Subcutaneous abdominal adipose tissue (tissue), 5 donors: ENCODE data around the gene GOT1.

Experiments used
- H3K27ac ChIP-seq: one replicate; pipeline ENCODE4 v1.7.0; 2013; ENCODE audit warnings: low read depth, mild to moderate bottlenecking, inconsistent platforms, low read length, moderate library complexity
- H3K27me3 ChIP-seq, 5 donors: one replicate each; pipeline ENCODE4 v1.7.0; 2013; ENCODE audit warnings: low read length in 5 of 5, inconsistent platforms in 1 of 5; ENCODE audit not compliant: control insufficient read depth in 5 of 5, insufficient read depth in 4 of 5
- H3K36me3 ChIP-seq, 5 donors: one replicate each; pipeline ENCODE4 v1.7.0; 2013; ENCODE audit warnings: low read length in 5 of 5; ENCODE audit not compliant: control insufficient read depth in 5 of 5, insufficient read depth in 5 of 5
- H3K4me1 ChIP-seq, 5 donors: one replicate each; pipeline ENCODE4 v1.7.0; 2013; ENCODE audit warnings: low read length in 5 of 5, mild to moderate bottlenecking in 3 of 5, moderate library complexity in 1 of 5; ENCODE audit not compliant: control insufficient read depth in 5 of 5, insufficient read depth in 5 of 5
- H3K4me3 ChIP-seq, 5 donors: one replicate each; pipeline ENCODE4 v1.7.0; 2013; ENCODE audit warnings: low read length in 5 of 5, low read depth in 1 of 5
- H3K9ac ChIP-seq, 5 donors: one replicate each; pipeline ENCODE4 v1.7.0; 2013; ENCODE audit warnings: low read length in 5 of 5, mild to moderate bottlenecking in 4 of 5, moderate library complexity in 3 of 5
- H3K9me3 ChIP-seq, 5 donors: one replicate each; pipeline ENCODE4 v1.7.0; 2013; ENCODE audit warnings: low read length in 5 of 5; ENCODE audit not compliant: control insufficient read depth in 5 of 5
- donor health status: healthy.
- donor health status: healthy.
- donor health status: healthy.
- donor health status: healthy.
- donor health status: healthy.

The GOT1 gene

DNA sequence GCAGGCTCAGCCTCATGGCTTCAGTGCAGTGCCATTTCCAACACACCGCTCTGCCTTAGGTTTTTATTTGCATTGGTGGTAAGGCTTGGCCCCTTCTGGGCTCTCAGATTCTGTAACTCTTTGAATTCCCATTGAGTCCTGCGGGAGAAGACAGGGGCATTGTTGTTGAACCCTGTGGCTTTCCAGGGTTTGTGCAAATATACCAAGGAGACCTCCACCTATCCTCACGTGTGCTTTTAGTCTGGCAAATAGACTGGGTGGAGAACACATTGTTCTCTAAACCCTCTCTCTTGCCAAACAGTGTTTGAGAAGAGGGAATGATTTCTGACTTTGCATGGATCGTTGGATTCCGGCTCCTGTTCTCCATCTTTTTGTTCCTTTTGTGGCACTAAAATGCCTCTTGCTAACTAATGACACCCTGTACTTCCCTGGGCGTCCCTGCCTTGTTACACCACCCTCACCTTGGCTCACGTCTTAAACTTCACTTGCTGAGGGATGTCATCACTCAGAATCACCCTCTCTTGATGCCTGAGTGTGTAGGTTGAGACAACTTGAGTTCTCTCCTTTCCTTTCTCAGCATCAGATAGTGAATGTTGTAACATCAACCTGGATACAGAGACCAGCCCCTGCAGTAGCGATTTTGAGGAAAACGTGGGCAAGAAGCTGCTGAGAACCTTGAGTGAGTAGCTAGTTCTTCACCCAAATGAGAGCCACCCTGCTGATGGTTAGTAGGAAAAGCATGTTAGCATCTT lies 40.5 kb downstream of the GOT1 start:
- Histone ChIP-seq H3K9ac (no peak overlapping the region), H3K27ac (no peak overlapping the region), H3K4me1 (peaks cover 0 to 3% (median 0%) of the 10 kb centered on the region in 5 donors), H3K9me3 (no peaks in the 10 kb centered on the region), H3K36me3 (peaks cover 0 to 4% (median 0%) of the 10 kb centered on the region in 5 donors), H3K4me3 (no peak overlapping the region), H3K27me3 (peaks cover 0 to 7% (median 4%) of the 10 kb centered on the region in 5 donors)

DNA sequence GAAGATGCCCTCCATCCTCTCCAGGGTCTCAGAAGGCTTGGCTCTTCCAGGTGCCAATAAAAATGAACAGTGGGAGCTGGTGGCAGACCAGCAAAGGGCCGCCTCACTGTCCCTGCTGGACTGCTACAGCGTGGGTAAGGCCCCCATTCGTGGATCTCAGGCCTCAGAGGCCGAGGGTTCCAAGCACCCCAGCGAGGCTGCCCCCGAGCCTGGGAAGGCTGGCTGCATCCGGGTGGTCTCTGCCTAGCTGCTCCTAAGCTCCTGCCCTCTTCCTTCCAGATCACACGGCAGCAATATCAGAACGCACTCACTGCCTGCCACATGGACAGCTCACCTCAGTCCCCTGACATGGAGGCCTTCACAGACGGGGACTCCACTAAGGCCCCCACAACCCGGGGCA lies 42.9 kb downstream of the GOT1 start:
- H3K4me1 ChIP-seq, result peaks cover 0 to 1% (median 0%) of the 10 kb centered on the region in 5 donors
- no peaks in the 10 kb centered on the region for H3K36me3 ChIP-seq
- peaks cover 0 to 10% (median 4%) of the 10 kb centered on the region in 5 donors for H3K27me3 ChIP-seq
- no peak overlapping the region for H3K27ac ChIP-seq
- no peak overlapping the region for H3K9ac ChIP-seq
- no peaks in the 10 kb centered on the region for H3K9me3 ChIP-seq
- H3K4me3 ChIP-seq, result no peak overlapping the region

DNA sequence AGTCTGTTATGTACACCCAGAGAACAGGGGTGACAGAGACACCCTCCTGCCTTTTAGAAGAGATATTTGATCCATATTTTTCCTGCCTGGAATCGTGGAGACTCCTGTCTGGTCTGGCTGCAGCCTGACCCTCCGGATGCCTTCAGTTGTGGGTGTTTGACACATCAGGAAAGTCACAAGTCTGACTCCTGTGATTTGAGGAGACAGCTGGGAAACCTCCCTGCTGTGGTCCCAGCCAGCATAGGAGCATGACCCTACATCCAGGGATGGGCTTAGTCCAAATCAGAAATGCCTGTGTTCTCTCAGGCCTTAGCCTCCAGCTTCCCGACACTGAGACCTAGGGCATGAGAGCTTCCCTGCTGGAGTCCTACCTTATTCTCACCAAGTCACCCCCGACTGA lies 43.4 kb downstream of the GOT1 start:
- Histone ChIP-seq H3K27ac (no peak overlapping the region), H3K9ac (no peak overlapping the region), H3K9me3 (no peaks in the 10 kb centered on the region), H3K4me1 (no peaks in the 10 kb centered on the region), H3K4me3 (no peak overlapping the region), H3K27me3 (peaks cover 0 to 10% (median 4%) of the 10 kb centered on the region in 5 donors), H3K36me3 (no peaks in the 10 kb centered on the region)

DNA sequence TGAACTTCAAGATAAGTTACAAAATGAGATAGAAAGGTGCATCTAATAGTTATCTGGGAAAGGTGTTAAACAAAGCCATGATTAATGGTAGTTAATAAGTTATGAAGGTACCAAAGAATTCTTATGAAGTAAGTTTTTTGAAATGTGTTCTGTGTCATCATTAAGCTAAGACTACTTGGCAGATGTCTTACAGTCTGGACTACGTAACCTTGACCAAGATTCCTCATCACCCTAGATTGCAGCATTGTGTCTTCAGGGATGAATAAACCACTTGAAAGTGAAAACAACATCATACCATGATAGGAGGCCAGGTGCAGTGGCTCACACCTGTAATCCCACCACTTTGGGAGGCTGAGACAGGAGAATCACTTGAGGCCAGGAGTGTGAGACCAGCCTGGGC lies 48.2 kb downstream of the GOT1 start:
- no peak overlapping the region for H3K27ac ChIP-seq
- H3K9me3 ChIP-seq, result no peaks in the 10 kb centered on the region
- H3K27me3 ChIP-seq, result peaks cover 0 to 10% (median 0%) of the 10 kb centered on the region in 5 donors
- no peaks in the 10 kb centered on the region for H3K4me1 ChIP-seq
- no peaks in the 10 kb centered on the region for H3K36me3 ChIP-seq
- no peak overlapping the region for H3K4me3 ChIP-seq
- H3K9ac ChIP-seq, result no peak overlapping the region

DNA sequence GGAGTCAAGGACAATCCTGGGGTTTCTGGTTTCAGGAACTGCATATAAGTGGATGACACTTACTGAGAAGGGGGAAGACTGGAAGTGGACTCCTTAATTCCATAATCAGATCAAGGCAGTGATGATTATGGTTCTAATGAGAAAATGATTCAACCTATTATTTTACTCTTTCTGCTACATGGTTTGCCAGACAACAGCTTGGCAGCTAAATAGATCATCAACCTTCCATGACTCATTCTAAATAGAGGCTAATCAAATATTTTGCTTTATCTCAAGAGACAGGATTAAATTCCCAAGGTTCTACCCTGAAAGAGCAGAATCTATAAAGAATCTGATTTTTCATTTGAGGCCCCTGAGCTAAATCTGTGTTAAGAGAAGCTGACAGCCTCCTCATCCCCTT lies 55.0 kb downstream of the GOT1 start:
- no peak overlapping the region for H3K9ac ChIP-seq
- no peak overlapping the region for H3K27ac ChIP-seq
- no peaks in the 10 kb centered on the region for H3K9me3 ChIP-seq
- no peaks in the 10 kb centered on the region for H3K27me3 ChIP-seq
- no peaks in the 10 kb centered on the region for H3K36me3 ChIP-seq
- H3K4me1 ChIP-seq, result peaks cover 0 to 5% (median 4%) of the 10 kb centered on the region in 5 donors
- no peak overlapping the region for H3K4me3 ChIP-seq

DNA sequence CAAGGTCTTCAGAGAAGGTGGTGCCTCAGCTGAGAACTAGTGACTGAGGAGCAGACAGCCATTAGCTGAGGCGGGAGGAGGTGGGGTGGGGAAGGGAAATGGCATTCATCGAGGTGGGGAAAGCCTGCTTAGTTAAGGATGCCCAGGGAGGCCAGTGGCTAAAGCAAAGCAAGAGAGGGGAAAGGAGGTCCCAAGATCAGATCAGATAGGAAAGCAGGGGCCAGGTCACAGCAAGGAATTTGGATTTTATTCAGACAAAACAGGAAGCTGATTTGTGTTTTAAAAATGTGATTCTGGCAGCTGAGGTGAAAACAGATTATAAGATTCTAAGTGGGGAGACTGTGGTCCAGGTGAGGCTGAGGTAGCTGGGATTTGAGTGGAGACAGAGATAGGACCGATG lies 55.5 kb downstream of the GOT1 start:
- Histone ChIP-seq H3K4me1 (peaks cover 0 to 5% (median 4%) of the 10 kb centered on the region in 5 donors), H3K4me3 (no peak overlapping the region), H3K27ac (no peak overlapping the region), H3K36me3 (no peaks in the 10 kb centered on the region), H3K9me3 (no peaks in the 10 kb centered on the region), H3K9ac (no peak overlapping the region), H3K27me3 (no peaks in the 10 kb centered on the region)

DNA sequence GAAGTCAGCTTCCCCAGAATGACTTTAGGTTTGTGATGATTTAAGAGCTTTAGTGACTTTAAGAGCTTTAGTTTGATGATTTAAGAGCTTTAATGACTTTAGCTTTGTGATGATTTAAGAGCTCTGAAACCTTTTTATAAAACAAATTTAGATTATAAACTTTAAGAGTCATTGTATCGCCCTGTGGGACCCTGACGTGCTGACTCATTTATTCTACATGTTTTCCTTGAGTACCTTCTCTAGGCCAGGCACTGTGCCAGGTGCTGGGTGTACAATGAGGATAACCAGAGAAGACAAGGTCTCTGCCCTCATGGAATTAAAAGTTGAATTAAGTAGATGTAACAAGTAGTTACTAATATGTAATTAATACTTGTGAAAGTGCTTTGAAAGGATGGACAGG lies 55.9 kb downstream of the GOT1 start:
- H3K36me3 ChIP-seq, result no peaks in the 10 kb centered on the region
- no peaks in the 10 kb centered on the region for H3K27me3 ChIP-seq
- no peak overlapping the region for H3K4me3 ChIP-seq
- no peaks in the 10 kb centered on the region for H3K9me3 ChIP-seq
- peaks cover 0 to 5% (median 4%) of the 10 kb centered on the region in 5 donors for H3K4me1 ChIP-seq
- no peak overlapping the region for H3K9ac ChIP-seq
- H3K27ac ChIP-seq, result no peak overlapping the region

DNA sequence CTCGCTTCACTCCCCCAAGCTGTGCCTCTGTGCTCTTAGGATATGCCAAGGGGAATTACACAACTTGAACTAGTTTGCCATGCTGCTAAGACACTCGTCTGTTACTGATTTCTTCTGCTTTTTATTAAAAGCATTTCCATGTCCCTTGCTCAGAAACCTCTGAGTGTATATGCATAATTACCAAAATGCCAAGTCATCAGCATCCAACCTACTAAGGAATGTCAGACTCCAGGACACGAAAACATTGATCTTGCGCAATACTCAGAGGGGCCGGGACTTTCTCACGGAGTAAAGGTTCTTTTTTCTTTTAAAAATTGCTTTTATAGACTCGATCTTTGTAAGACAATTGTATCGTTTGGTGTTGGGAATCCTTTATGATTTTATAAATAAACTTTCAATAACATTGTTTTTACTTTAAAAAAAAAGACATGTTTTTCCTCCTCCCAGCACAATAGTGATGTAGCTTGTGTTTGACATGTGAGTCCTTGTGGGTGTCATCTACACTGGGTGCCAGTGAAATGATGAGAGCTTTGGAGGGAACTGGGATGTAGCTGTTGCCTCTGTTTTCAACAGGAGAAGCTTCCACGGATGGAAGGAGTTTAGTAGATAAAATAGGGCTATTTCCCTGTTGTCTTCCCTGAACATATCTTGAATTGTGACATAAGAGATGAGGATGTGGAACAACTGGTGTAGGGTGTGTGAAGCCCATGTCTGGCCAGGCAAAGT lies 57.7 kb downstream of the GOT1 start:
- Histone ChIP-seq H3K27me3 (no peaks in the 10 kb centered on the region), H3K9me3 (no peaks in the 10 kb centered on the region), H3K27ac (no peak overlapping the region)

DNA sequence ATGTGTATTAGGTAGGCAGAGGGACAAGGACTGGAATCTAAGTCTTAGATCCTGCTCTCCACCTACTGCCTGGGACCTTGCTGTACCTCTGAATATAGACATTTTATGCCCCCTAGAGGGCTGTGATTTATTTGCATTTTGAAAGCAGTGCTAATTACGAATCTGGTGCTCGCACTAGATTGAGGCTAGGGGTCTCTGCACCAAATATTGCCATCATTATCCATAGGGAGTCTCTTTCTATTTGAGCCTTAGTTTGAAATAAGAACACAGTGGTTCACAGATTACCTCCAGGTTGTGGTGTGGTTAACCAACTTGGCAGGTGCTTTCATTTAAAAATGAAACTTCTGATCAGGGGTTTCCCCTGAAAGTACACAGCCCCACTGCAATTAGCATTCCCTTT lies 59.4 kb downstream of the GOT1 start:
- Histone ChIP-seq H3K4me1 (peaks cover 0 to 5% (median 4%) of the 10 kb centered on the region in 5 donors), H3K36me3 (no peaks in the 10 kb centered on the region), H3K9ac (no peak overlapping the region), H3K27ac (no peak overlapping the region), H3K9me3 (no peaks in the 10 kb centered on the region), H3K27me3 (no peaks in the 10 kb centered on the region), H3K4me3 (no peak overlapping the region)

More for the DNA sequence above, 57.7 kb downstream of the GOT1 start:
- Histone ChIP-seq H3K4me1 (peaks cover 0 to 5% (median 4%) of the 10 kb centered on the region in 5 donors), H3K36me3 (no peaks in the 10 kb centered on the region), H3K4me3 (no peak overlapping the region), H3K9ac (no peak overlapping the region)

DNA sequence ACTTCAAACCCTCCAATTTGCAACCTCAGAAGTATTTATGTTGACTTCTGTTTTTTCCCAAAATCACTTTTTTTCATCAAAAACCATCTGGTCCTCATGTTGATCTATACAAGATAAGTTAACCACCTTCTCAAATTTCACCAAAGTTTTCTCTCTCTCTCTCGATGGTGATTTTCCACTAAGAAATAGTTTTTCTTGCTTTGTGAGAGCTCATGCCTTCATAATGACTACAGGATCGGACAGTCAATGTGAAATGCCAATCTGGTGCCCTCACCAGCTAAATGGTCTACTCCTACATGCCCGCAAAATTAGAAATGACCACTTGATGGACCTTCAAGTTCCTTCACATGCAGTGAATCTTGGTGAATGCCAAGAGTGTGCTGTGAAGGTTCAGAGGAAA lies 60.9 kb downstream of the GOT1 start:
- Histone ChIP-seq H3K4me3 (no peak overlapping the region), H3K9me3 (no peaks in the 10 kb centered on the region), H3K27ac (no peak overlapping the region), H3K9ac (no peak overlapping the region), H3K27me3 (no peaks in the 10 kb centered on the region), H3K4me1 (peaks cover 0 to 5% (median 4%) of the 10 kb centered on the region in 5 donors), H3K36me3 (no peaks in the 10 kb centered on the region)
